ENCODE results near the gene CTNNA2.

Gene CTNNA2

DNA sequence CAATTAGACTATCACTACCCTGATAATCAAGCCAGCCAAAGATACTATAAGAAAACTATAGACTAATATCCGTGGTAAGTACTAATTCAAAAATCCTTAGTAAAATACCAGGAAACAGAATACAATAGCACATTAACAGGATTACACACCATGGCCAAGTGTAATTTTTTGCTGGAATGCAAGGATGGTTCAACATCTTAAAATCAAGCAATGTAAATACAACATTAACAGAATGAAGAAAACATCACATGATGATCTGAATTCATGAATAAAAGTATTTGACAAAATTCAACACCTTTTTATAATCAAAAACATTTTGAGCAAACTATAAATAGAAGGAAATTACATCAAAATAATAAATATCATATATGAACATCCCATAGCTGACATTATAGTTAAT is 1142.4 kb downstream of the CTNNA2 start:
- DNase-seq, result no peak

DNA sequence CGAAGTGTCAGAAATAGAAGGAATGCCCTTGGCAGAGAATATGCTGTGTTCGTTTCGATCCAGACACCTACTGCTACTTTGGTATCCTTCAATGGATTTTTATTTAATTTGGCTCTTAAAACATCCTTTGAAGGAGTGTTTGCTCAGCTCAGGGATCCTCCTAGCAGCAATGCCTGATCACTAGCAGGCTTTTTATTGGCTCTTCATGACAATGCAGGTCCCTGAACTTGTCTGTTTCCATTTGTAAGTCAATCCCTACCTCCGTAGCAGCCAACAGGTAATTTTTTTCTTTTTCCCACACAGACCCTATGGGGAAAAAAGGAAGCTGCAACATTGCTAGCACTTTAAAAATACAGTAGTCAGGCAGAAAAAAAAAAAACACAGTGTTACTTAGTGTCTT is 1157.9 kb downstream of the CTNNA2 start:
- no peak for DNase-seq

DNA sequence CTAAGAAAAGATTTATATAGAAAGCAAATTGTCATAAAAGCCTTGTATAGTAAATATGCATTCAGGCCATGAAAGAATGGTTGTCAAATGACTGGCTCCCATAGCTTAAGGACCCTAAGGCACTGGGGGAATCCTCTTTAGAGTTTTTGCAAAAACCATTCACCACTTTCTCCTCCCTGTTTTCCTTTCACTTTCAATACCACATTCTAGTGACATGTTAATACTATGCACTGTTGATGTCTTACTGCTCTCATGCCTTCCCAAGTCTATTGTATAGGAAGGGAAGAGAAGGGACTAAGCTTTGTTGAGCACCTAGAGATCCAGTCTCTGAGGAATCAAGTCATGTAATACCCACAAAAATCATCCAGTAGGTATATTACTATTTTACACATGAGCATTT is 1174.7 kb downstream of the CTNNA2 start:
- DNase-seq, result no peak

DNA sequence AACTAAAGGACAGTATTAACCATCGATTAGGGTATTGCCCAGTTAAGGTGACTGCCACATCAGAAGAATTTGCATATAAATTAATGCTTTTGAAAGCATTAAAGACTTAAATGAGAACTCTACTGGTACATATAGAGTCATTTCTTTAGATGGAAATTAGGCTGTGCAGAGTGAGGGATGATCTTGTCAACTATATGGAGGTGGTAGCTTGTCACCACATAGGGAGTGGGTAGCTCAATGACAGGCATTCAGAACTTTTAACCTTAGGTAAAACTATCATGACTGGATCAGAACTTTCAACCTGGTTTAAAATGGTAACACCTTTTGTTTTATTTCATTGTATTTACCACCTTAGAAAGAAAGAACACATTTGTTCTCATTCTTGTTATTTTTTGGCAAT is 1176.3 kb downstream of the CTNNA2 start:
- DNase-seq, result no peak

Measured in activated CD4-positive, alpha-beta T cell treated with anti-CD3 and anti-CD28 coated beads, Interleukin-2, amount 50 U/mL, for 4 hours (primary cell).